K562 (cell line): ENCODE data around the gene ADAM15. TPM values are rescaled to one million over a fixed set of nuclear protein-coding genes. Genes with fewer than 3 reads are reported as not detected.
A peak's percentile ranks its signal among the peaks of the same experiment; 100 is the strongest.

Experiments used
- CC2D1A ChIP-seq: fragments of 450-650 bp; IDR thresholded peaks from 2 replicates; pipeline ENCODE4 v1.6.1; 2017; ENCODE audit warnings: mild to moderate bottlenecking
- CHCHD3 ChIP-seq: fragments of 250-450 bp; sonication (Bioruptor Pico); IDR thresholded peaks from 2 replicates; pipeline ENCODE4 v2.1.2; 2022; ENCODE audit warnings: mild to moderate bottlenecking
- ELK1 ChIP-seq: sonication (generic); formaldehyde crosslinking; IDR thresholded peaks from 2 replicates; pipeline ENCODE4 v1.8.1; 2022; ENCODE audit warnings: missing genetic modification reagents
- GABPB2 ChIP-seq: fragments of 250-450 bp; sonication (Bioruptor Pico); conservative IDR thresholded peaks from 2 replicates; pipeline ENCODE4 v1.5.1; 2021; ENCODE audit warnings: mild to moderate bottlenecking
- MTA3 ChIP-seq: fragments of 450-650 bp; formaldehyde crosslinking; IDR thresholded peaks from 2 replicates; pipeline ENCODE4 v1.6.1; 2017; ENCODE audit warnings: mild to moderate bottlenecking, borderline replicate concordance
- NFE2L1 ChIP-seq: fragments of 450-650 bp; IDR thresholded peaks from 2 replicates; pipeline ENCODE4 v1.6.1; 2016; ENCODE audit warnings: missing genetic modification characterization, low read depth, mild to moderate bottlenecking, missing compliant biosample characterization, moderate library complexity, borderline replicate concordance
- PTBP1 ChIP-seq: fragments of 200-400 bp; formaldehyde crosslinking; IDR thresholded peaks from 2 replicates; pipeline ENCODE4 v1.6.1; 2017; ENCODE audit warnings: low read depth, low read length
- SAP30 ChIP-seq: fragments of 200-600 bp; sonication (generic); IDR thresholded peaks from 2 replicates; pipeline ENCODE4 v1.6.1; 2012; ENCODE audit warnings: borderline replicate concordance, low read depth, mild to moderate bottlenecking, moderate library complexity, low read length, control low read depth, inconsistent platforms; ENCODE audit not compliant: insufficient read depth, poor library complexity, severe bottlenecking
- SPI1 ChIP-seq: IDR thresholded peaks from 2 replicates; pipeline ENCODE4 v1.6.1; 2011; ENCODE audit warnings: low read depth, low read length, control low read depth, borderline replicate concordance
- SRF ChIP-seq, 2 experiments: fragments of 250-450, 450-650 bp in 1 of 2; sonication (Bioruptor Pico) in 1 of 2; sonication (generic) in 1 of 2; formaldehyde crosslinking; IDR thresholded peaks; 2 replicates each; pipeline versions ENCODE4 v1.5.0 to v1.5.1; 2020 to 2022; ENCODE audit warnings: mild to moderate bottlenecking in 1 of 2, missing genetic modification reagents in 1 of 2
- ZBTB7A ChIP-seq: IDR thresholded peaks from 2 replicates; pipeline ENCODE4 v1.6.1; 2011; ENCODE audit warnings: low read depth, mild to moderate bottlenecking, low read length, moderate library complexity, borderline replicate concordance; ENCODE audit not compliant: control insufficient read depth
- ZNF143 ChIP-seq: sonication (generic); formaldehyde crosslinking; IDR thresholded peaks from 2 replicates; pipeline ENCODE4 v1.9.0; 2022; ENCODE audit warnings: mild to moderate bottlenecking, missing genetic modification reagents
- ZNF197 ChIP-seq: fragments of 200-800 bp; sonication (Bioruptor generic); IDR thresholded peaks from 2 replicates; pipeline ENCODE4 v1.6.1; 2016; ENCODE audit warnings: low read depth, missing genetic modification characterization, missing compliant biosample characterization
- ZNF384 ChIP-seq: IDR thresholded peaks from 2 replicates; pipeline ENCODE4 v1.6.1; 2012; ENCODE audit warnings: low read depth, low read length, improper control_type of control experiment
- ZNF445 ChIP-seq: fragments of 250-450 bp; sonication (Bioruptor Pico); IDR thresholded peaks from 2 replicates; pipeline ENCODE4 v1.4.0; 2020; ENCODE audit warnings: low read depth, mild to moderate bottlenecking, moderate library complexity
- ZNF778 ChIP-seq: fragments of 450-650 bp; formaldehyde crosslinking; IDR thresholded peaks from 2 replicates; pipeline ENCODE4 v1.4.0; 2020; ENCODE audit warnings: mild to moderate bottlenecking, moderate library complexity
- ZSCAN29 ChIP-seq: fragments of 450-650 bp; IDR thresholded peaks from 2 replicates; pipeline ENCODE4 v1.6.1; 2017
- ZZZ3 ChIP-seq: fragments of 450-650 bp; IDR thresholded peaks from 2 replicates; pipeline ENCODE4 v1.6.1; 2016; ENCODE audit warnings: antibody characterized with exemption, mild to moderate bottlenecking, moderate library complexity
- polyA plus RNA-seq, 8 experiments: library from polyadenylated mRNA; depleted of rRNA in 4 of 8; stranded (reverse) in 5 of 8; unstranded in 3 of 8; fragments of >200 nt; fragmentation: Nextera tagmentation in 2 of 8; fragmentation: Illumina TruSeq in 1 of 8; extraction: Ambion mirVana in 2 of 8; extraction: Trizol in 1 of 8; gene quantifications; 2 replicates each; pipeline versions ENCODE4 v1.2.1 to v1.2.3, GENCODE V29; 2011 to 2014; ENCODE audit warnings: inconsistent platforms in 1 of 8, missing spikeins in 1 of 8
- total RNA-seq, 7 experiments: library from RNA; depleted of rRNA in 6 of 7; stranded (reverse); fragments of >200 nt in 6 of 7; fragmentation: Illumina TruSeq in 2 of 7; extraction: Trizol in 2 of 7; gene quantifications; 2 replicates each; pipeline versions ENCODE4 v1.2.1 to v1.2.3, GENCODE V29; 2011 to 2021; ENCODE audit warnings: low replicate concordance in 1 of 7
- TF ChIP-seq, protein P1 (sequence below): fragments of 250-450 bp; sonication (Bioruptor Pico); IDR thresholded peaks from 2 replicates; pipeline ENCODE4 v1.8.0; 2022; ENCODE audit warnings: moderate library complexity, mild to moderate bottlenecking, inconsistent platforms
- TF ChIP-seq, protein P2 (sequence below), 2 experiments: fragments of 450-650 bp; IDR thresholded peaks; 2 replicates each; pipeline ENCODE4 v1.6.1; 2018; ENCODE audit warnings: mild to moderate bottlenecking in 2 of 2, low read depth in 1 of 2; ENCODE audit not compliant: partially characterized antibody in 2 of 2

ADAM15 gene
- total and polyA plus RNA-seq, 9 of the 15 experiments (the other 6 are each of a cell fraction or from before 2014, with no cell fraction given) = 0.69 to 72.3 (median 32.8) TPM

DNA sequence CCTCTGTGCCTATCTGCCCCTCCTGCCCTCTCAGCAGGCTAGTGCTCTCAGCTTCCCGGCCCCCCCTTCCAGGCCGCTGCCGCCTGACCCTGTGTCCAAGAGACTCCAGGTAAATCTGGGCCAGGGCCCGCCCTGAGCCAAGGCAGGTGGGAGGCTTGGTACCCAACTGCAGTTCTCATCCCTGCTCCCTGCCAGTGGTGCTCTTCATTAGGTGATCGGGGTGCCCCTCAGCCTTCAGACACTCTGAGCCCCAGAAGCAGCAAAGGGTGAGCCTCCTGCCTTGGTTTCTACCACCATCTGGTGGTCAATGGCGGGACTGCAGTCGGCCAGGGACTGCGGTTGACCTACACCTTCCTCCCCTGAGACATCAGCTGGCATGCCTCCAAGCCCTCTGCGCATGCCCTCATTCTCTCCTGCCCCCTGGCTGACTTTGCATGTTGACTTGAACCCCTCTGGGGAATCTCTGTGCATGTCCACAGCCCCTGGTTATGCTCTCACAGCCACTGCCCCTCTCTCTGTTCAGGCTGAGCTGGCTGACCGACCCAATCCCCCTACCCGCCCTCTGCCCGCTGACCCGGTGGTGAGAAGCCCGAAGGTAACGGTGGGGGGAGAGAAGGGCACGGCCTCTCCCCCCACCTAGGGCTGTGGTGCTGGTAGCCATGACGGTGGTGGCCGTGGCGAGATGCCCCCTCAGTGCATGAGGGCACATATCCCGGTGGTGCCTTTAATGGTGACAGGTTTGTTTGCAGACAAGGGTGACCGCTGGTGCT, 10.4 kb downstream of the ADAM15 start (continued):
- TF ChIP-seq ZNF445 (no peak), PTBP1 (no peak), ZNF778 (CRISPR knock-in tag) (no peak), ZBTB7A (peak; percentile 3; the same call in 1 of the 2 replicates), ZNF197 (CRISPR knock-in tag) (no peak), CC2D1A (peak; percentile 91; the same call in 1 of the 2 replicates), MTA3 (peak; percentile 49; the same call in 1 of the 2 replicates), ZZZ3 (no peak), SPI1 (0 out of 2 replicates have a peak, but pooled peaks have one; percentile 7), SRF (CRISPR knock-in tag; IDR thresholded peaks at IDR 0.05) (peak in 1 of 2 experiments; percentile 40; a peak in 1 of 4 replicates), SAP30 (no peak), ZSCAN29 (no peak), ZNF143 (CRISPR knock-in tag) (peak; percentile 14; the same call in 1 of the 2 replicates), ZNF384 (no peak), CHCHD3 (CRISPR knock-in tag) (no peak), GABPB2 (CRISPR knock-in tag) (no peak), NFE2L1 (tag) (no peak), ELK1 (no peak)
- TF ChIP-seq, protein P1, sequence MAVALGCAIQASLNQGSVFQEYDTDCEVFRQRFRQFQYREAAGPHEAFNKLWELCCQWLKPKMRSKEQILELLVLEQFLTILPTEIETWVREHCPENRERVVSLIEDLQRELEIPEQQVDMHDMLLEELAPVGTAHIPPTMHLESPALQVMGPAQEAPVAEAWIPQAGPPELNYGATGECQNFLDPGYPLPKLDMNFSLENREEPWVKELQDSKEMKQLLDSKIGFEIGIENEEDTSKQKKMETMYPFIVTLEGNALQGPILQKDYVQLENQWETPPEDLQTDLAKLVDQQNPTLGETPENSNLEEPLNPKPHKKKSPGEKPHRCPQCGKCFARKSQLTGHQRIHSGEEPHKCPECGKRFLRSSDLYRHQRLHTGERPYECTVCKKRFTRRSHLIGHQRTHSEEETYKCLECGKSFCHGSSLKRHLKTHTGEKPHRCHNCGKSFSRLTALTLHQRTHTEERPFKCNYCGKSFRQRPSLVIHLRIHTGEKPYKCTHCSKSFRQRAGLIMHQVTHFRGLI (CRISPR knock-in tag) = no peak
- TF ChIP-seq, protein P2, sequence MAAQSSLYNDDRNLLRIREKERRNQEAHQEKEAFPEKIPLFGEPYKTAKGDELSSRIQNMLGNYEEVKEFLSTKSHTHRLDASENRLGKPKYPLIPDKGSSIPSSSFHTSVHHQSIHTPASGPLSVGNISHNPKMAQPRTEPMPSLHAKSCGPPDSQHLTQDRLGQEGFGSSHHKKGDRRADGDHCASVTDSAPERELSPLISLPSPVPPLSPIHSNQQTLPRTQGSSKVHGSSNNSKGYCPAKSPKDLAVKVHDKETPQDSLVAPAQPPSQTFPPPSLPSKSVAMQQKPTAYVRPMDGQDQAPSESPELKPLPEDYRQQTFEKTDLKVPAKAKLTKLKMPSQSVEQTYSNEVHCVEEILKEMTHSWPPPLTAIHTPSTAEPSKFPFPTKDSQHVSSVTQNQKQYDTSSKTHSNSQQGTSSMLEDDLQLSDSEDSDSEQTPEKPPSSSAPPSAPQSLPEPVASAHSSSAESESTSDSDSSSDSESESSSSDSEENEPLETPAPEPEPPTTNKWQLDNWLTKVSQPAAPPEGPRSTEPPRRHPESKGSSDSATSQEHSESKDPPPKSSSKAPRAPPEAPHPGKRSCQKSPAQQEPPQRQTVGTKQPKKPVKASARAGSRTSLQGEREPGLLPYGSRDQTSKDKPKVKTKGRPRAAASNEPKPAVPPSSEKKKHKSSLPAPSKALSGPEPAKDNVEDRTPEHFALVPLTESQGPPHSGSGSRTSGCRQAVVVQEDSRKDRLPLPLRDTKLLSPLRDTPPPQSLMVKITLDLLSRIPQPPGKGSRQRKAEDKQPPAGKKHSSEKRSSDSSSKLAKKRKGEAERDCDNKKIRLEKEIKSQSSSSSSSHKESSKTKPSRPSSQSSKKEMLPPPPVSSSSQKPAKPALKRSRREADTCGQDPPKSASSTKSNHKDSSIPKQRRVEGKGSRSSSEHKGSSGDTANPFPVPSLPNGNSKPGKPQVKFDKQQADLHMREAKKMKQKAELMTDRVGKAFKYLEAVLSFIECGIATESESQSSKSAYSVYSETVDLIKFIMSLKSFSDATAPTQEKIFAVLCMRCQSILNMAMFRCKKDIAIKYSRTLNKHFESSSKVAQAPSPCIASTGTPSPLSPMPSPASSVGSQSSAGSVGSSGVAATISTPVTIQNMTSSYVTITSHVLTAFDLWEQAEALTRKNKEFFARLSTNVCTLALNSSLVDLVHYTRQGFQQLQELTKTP (IDR thresholded peaks at IDR 0.05; ENCODE audit: low read depth in 1 of 2, partially characterized antibody in 2 of 2) = no peak
